GM23338 (cell line): ENCODE data around the gene PDLIM5. TPM values are rescaled to one million over a fixed set of nuclear protein-coding genes. Genes with fewer than 3 reads are reported as not detected.

Source experiments
- ATAC-seq: fragments of 200-7000 bp; cut with Tn5 transposase; 3 replicates; pipeline ENCODE4 v1.9.1; 2020
- DNase-seq: peaks from one replicate; pipeline ENCODE4 v3.0.0-alpha.2; 2015; ENCODE audit warnings: low spot score
- H2AFZ ChIP-seq: fragments of 200-600 bp; sonication (generic); 2 replicates; pipeline ENCODE4 v1.8.0; 2016; ENCODE audit warnings: antibody characterized with exemption, mild to moderate bottlenecking, moderate library complexity
- H3F3A ChIP-seq: fragments of 200-600 bp; sonication (generic); replicated peaks from 2 replicates; pipeline ENCODE4 v1.8.0; 2017; ENCODE audit warnings: antibody characterized with exemption, mixed run types, low read depth
- H3K27ac ChIP-seq: fragments of 200-600 bp; sonication (generic); 2 replicates; pipeline ENCODE4 v1.6.1; 2016; ENCODE audit warnings: low read depth
- H3K27me3 ChIP-seq: fragments of 200-600 bp; sonication (generic); 2 replicates; pipeline ENCODE4 v1.8.0; 2016; ENCODE audit warnings: mild to moderate bottlenecking, mixed run types, moderate library complexity; ENCODE audit not compliant: insufficient read depth
- H3K36me3 ChIP-seq: fragments of 200-600 bp; sonication (generic); 2 replicates; pipeline ENCODE4 v1.8.0; 2016; ENCODE audit warnings: mild to moderate bottlenecking; ENCODE audit not compliant: insufficient read depth
- H3K4me1 ChIP-seq: fragments of 200-600 bp; sonication (generic); 2 replicates; pipeline ENCODE4 v1.8.0; 2016; ENCODE audit warnings: mild to moderate bottlenecking, moderate library complexity; ENCODE audit not compliant: insufficient read depth
- H3K4me2 ChIP-seq: fragments of 200-600 bp; sonication (generic); 2 replicates; pipeline ENCODE4 v1.7.1; 2017; ENCODE audit warnings: mixed run types
- H3K4me3 ChIP-seq: fragments of 200-600 bp; sonication (generic); 2 replicates; pipeline ENCODE4 v1.6.1; 2016; ENCODE audit warnings: mixed run types
- H3K79me2 ChIP-seq: fragments of 200-600 bp; sonication (generic); replicated peaks from 2 replicates; pipeline ENCODE4 v1.8.0; 2017; ENCODE audit warnings: mild to moderate bottlenecking; ENCODE audit not compliant: insufficient read depth
- H3K9me2 ChIP-seq: fragments of 200-600 bp; sonication (generic); 2 replicates; pipeline ENCODE4 v1.8.0; 2017; ENCODE audit not compliant: insufficient read depth
- H4K20me1 ChIP-seq: fragments of 200-600 bp; sonication (generic); replicated peaks from 2 replicates; pipeline ENCODE4 v1.8.0; 2017; ENCODE audit warnings: mild to moderate bottlenecking; ENCODE audit not compliant: insufficient read depth
- H3K27ac Mint-ChIP-seq: 2 replicates; pipeline ENCODE4 v1.8.0; 2020; ENCODE audit warnings: inconsistent platforms, mild to moderate bottlenecking, moderate library complexity, mixed read lengths
- H3K27me3 Mint-ChIP-seq: 3 replicates; pipeline ENCODE4 v1.8.0; 2022; ENCODE audit warnings: low read depth, mild to moderate bottlenecking, moderate library complexity, mixed read lengths, inconsistent platforms; ENCODE audit not compliant: insufficient read depth, poor library complexity
- H3K36me3 Mint-ChIP-seq: 3 replicates; pipeline ENCODE4 v1.8.0; 2021; ENCODE audit warnings: low read depth, mild to moderate bottlenecking, inconsistent platforms, moderate library complexity, mixed read lengths
- H3K4me1 Mint-ChIP-seq: 3 replicates; pipeline ENCODE4 v1.8.0; 2020; ENCODE audit warnings: mild to moderate bottlenecking, inconsistent platforms, mixed read lengths
- H3K4me3 Mint-ChIP-seq: 3 replicates; pipeline ENCODE4 v1.8.0; 2021; ENCODE audit warnings: moderate library complexity, mild to moderate bottlenecking, inconsistent platforms, mixed read lengths
- H3K9me3 Mint-ChIP-seq: 3 replicates; pipeline ENCODE4 v1.8.0; 2020; ENCODE audit warnings: moderate library complexity, mild to moderate bottlenecking, inconsistent platforms, mixed read lengths
- CREB1 ChIP-seq: fragments of 250-450 bp; sonication (Bioruptor Pico); IDR thresholded peaks from 2 replicates; pipeline ENCODE4 v1.5.0; 2020; ENCODE audit warnings: low read depth, mild to moderate bottlenecking, moderate library complexity
- EZH2 ChIP-seq: fragments of 200-600 bp; sonication (generic); IDR thresholded peaks from one replicate; pipeline ENCODE4 v1.8.0; 2017; ENCODE audit warnings: antibody characterized with exemption, mild to moderate bottlenecking, low read depth; ENCODE audit not compliant: unreplicated experiment
- EZH2phosphoT487 ChIP-seq: fragments of 200-600 bp; sonication (generic); IDR thresholded peaks from one replicate; pipeline ENCODE4 v1.8.1; 2018; ENCODE audit warnings: antibody characterized with exemption; ENCODE audit not compliant: unreplicated experiment
- JUNB ChIP-seq: IDR thresholded peaks from one replicate; pipeline ENCODE4 v1.6.1; 2016; ENCODE audit warnings: antibody characterized with exemption; ENCODE audit not compliant: unreplicated experiment
- POLR2AphosphoS5 ChIP-seq: IDR thresholded peaks from 2 replicates; pipeline ENCODE4 v1.6.1; 2016; ENCODE audit warnings: antibody characterized with exemption, low read depth
- STAT1 ChIP-seq: IDR thresholded peaks from one replicate; pipeline ENCODE4 v1.6.1; 2016; ENCODE audit warnings: antibody characterized with exemption; ENCODE audit not compliant: unreplicated experiment
- ZNF114 ChIP-seq: fragments of 250-450 bp; sonication (Bioruptor Pico); IDR thresholded peaks from 2 replicates; pipeline ENCODE4 v1.5.0; 2020; ENCODE audit warnings: mild to moderate bottlenecking, moderate library complexity
- ZNF331 ChIP-seq: fragments of 250-450 bp; sonication (Bioruptor Pico); IDR thresholded peaks from 2 replicates; pipeline ENCODE4 v1.5.0; 2020; ENCODE audit warnings: low read depth, mild to moderate bottlenecking, moderate library complexity
- polyA plus RNA-seq: library from polyadenylated mRNA; unstranded; fragments of >200 nt; fragmentation: Nextera tagmentation; extraction: Ambion mirVana; gene quantifications from 2 replicates; pipeline ENCODE4 v1.2.1, GENCODE V29; 2016
- total RNA-seq: library from RNA; depleted of rRNA; stranded (reverse); fragments of >200 nt; shearing (Covaris generic); gene quantifications from 2 replicates; pipeline ENCODE4 v1.2.3, GENCODE V29; 2014
- TF ChIP-seq, protein P1 (sequence below): fragments of 250-450 bp; sonication (Bioruptor Pico); IDR thresholded peaks from 2 replicates; pipeline ENCODE4 v1.5.0; 2020; ENCODE audit warnings: mild to moderate bottlenecking, moderate library complexity
- TF ChIP-seq, protein P2 (sequence below), 2 experiments: fragments of 200-600 bp in 1 of 2; sonication (generic) in 1 of 2; conservative IDR thresholded peaks; 2 replicates each; pipeline versions ENCODE4 v1.5.1 to v1.6.1; 2016 to 2017; ENCODE audit warnings: antibody characterized with exemption in 2 of 2, low read depth in 2 of 2, mild to moderate bottlenecking in 2 of 2, moderate library complexity in 1 of 2
- TF ChIP-seq, protein P3 (sequence below): IDR thresholded peaks from 2 replicates; pipeline ENCODE4 v1.6.1; 2016; ENCODE audit warnings: antibody characterized with exemption

Gene PDLIM5
- total and polyA plus RNA-seq, 2 experiments from 2014 or later = 45.2 to 53.0 TPM

DNA sequence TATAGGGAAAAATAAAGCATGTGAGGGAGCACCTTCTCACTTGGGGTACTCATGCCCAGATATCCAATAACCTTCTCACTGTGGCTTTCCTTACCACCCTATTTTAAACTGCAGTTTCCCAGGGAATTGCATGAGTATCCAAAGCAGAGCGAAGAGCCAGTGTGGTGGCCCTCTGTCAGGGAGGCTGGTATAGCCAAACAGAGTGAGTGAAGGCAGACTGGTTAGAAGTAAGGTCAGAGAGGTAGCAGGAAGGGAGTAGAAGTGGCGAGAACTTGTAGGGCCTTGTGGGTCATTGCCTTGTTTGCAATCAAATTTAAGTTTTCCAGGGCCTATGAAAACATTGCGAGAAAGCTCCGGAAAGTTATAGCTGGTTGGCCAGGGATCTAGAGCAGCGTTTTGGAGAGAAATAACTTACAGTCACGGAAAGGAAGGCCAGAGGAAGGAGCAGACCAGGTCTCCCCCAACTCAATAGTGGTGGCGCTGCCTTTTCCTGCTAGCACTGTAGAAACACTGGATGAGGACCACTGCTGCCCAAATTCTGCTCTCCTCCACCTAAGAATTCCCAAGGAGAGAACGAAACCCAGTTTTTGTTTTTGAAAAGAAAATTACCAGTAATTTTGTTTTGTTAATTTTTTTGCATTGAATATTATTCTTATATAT, 77.2 kb downstream of the PDLIM5 start:
- Mint-ChIP-seq H3K27ac (peak overlapping the region; percentile 72; the same call in 1 of the 2 replicates), H3K4me3 (no peak overlapping the region), H3K9me3 (no peaks in the 10 kb centered on the region), H3K27me3 (peaks cover 3% of the 10 kb centered on the region), H3K36me3 (no peaks in the 10 kb centered on the region; the same call in 2 of the 3 replicates), H3K4me1 (peaks cover 13% of the 10 kb centered on the region)
- TF ChIP-seq CREB1 (CRISPR knock-in tag) (no peak), POLR2AphosphoS5 (no peak), JUNB (no peak), ZNF114 (no peak), STAT1 (no peak), ZNF331 (CRISPR knock-in tag) (no peak), EZH2phosphoT487 (no peak), EZH2 (no peak)
- TF ChIP-seq, protein P1, sequence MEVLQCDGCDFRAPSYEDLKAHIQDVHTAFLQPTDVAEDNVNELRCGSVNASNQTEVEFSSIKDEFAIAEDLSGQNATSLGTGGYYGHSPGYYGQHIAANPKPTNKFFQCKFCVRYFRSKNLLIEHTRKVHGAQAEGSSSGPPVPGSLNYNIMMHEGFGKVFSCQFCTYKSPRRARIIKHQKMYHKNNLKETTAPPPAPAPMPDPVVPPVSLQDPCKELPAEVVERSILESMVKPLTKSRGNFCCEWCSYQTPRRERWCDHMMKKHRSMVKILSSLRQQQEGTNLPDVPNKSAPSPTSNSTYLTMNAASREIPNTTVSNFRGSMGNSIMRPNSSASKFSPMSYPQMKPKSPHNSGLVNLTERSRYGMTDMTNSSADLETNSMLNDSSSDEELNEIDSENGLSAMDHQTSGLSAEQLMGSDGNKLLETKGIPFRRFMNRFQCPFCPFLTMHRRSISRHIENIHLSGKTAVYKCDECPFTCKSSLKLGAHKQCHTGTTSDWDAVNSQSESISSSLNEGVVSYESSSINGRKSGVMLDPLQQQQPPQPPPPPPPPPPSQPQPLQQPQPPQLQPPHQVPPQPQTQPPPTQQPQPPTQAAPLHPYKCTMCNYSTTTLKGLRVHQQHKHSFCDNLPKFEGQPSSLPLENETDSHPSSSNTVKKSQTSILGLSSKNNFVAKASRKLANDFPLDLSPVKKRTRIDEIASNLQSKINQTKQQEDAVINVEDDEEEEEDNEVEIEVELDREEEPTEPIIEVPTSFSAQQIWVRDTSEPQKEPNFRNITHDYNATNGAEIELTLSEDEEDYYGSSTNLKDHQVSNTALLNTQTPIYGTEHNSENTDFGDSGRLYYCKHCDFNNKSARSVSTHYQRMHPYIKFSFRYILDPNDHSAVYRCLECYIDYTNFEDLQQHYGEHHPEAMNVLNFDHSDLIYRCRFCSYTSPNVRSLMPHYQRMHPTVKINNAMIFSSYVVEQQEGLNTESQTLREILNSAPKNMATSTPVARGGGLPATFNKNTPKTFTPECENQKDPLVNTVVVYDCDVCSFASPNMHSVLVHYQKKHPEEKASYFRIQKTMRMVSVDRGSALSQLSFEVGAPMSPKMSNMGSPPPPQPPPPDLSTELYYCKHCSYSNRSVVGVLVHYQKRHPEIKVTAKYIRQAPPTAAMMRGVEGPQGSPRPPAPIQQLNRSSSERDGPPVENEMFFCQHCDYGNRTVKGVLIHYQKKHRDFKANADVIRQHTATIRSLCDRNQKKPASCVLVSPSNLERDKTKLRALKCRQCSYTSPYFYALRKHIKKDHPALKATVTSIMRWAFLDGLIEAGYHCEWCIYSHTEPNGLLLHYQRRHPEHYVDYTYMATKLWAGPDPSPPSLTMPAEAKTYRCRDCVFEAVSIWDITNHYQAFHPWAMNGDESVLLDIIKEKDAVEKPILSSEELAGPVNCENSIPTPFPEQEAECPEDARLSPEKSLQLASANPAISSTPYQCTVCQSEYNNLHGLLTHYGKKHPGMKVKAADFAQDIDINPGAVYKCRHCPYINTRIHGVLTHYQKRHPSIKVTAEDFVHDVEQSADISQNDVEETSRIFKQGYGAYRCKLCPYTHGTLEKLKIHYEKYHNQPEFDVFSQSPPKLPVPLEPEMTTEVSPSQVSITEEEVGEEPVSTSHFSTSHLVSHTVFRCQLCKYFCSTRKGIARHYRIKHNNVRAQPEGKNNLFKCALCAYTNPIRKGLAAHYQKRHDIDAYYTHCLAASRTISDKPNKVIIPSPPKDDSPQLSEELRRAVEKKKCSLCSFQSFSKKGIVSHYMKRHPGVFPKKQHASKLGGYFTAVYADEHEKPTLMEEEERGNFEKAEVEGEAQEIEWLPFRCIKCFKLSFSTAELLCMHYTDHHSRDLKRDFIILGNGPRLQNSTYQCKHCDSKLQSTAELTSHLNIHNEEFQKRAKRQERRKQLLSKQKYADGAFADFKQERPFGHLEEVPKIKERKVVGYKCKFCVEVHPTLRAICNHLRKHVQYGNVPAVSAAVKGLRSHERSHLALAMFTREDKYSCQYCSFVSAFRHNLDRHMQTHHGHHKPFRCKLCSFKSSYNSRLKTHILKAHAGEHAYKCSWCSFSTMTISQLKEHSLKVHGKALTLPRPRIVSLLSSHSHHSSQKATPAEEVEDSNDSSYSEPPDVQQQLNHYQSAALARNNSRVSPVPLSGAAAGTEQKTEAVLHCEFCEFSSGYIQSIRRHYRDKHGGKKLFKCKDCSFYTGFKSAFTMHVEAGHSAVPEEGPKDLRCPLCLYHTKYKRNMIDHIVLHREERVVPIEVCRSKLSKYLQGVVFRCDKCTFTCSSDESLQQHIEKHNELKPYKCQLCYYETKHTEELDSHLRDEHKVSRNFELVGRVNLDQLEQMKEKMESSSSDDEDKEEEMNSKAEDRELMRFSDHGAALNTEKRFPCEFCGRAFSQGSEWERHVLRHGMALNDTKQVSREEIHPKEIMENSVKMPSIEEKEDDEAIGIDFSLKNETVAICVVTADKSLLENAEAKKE (CRISPR knock-in tag) = no peak
- TF ChIP-seq, protein P2, sequence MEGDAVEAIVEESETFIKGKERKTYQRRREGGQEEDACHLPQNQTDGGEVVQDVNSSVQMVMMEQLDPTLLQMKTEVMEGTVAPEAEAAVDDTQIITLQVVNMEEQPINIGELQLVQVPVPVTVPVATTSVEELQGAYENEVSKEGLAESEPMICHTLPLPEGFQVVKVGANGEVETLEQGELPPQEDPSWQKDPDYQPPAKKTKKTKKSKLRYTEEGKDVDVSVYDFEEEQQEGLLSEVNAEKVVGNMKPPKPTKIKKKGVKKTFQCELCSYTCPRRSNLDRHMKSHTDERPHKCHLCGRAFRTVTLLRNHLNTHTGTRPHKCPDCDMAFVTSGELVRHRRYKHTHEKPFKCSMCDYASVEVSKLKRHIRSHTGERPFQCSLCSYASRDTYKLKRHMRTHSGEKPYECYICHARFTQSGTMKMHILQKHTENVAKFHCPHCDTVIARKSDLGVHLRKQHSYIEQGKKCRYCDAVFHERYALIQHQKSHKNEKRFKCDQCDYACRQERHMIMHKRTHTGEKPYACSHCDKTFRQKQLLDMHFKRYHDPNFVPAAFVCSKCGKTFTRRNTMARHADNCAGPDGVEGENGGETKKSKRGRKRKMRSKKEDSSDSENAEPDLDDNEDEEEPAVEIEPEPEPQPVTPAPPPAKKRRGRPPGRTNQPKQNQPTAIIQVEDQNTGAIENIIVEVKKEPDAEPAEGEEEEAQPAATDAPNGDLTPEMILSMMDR (conservative IDR thresholded peaks at IDR 0.05; ENCODE audit: low read depth in 2 of 2) = no peak
- TF ChIP-seq, protein P3, sequence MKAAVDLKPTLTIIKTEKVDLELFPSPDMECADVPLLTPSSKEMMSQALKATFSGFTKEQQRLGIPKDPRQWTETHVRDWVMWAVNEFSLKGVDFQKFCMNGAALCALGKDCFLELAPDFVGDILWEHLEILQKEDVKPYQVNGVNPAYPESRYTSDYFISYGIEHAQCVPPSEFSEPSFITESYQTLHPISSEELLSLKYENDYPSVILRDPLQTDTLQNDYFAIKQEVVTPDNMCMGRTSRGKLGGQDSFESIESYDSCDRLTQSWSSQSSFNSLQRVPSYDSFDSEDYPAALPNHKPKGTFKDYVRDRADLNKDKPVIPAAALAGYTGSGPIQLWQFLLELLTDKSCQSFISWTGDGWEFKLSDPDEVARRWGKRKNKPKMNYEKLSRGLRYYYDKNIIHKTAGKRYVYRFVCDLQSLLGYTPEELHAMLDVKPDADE = no peak
- Histone ChIP-seq H3K4me1 (peaks cover 11% of the 10 kb centered on the region), H3K79me2 (no peaks in the 10 kb centered on the region), H3K27me3 (no peaks in the 10 kb centered on the region), H3K36me3 (no peaks in the 10 kb centered on the region), H3K9me2 (no peaks in the 10 kb centered on the region), H3K4me3 (no peak overlapping the region), H3K4me2 (no peak overlapping the region), H2AFZ (no peak overlapping the region), H3K27ac (peak overlapping the region; percentile 53; the same call in 1 of the 2 replicates), H4K20me1 (no peaks in the 10 kb centered on the region), H3F3A (no peaks in the 10 kb centered on the region)
- ATAC-seq (peak; percentile 73), DNase-seq (no peak)
